HepG2 (cell line): ENCODE data around the gene PTPRU.

Experiments
- CBFB ChIP-seq: sonication (generic); formaldehyde crosslinking; IDR thresholded peaks from 2 replicates; pipeline ENCODE4 v1.4.0; 2020; ENCODE audit warnings: missing genetic modification reagents
- CBX5 ChIP-seq: sonication (generic); formaldehyde crosslinking; IDR thresholded peaks from 2 replicates; pipeline ENCODE4 v1.4.0; 2020; ENCODE audit warnings: missing genetic modification reagents, borderline replicate concordance
- CHD2 ChIP-seq: IDR thresholded peaks from 2 replicates; pipeline ENCODE4 v1.6.1; 2011; ENCODE audit warnings: low read depth, low read length, improper control_type of control experiment
- HMG20A ChIP-seq: IDR thresholded peaks from 2 replicates; pipeline ENCODE4 v1.6.1; 2016; ENCODE audit warnings: borderline replicate concordance
- HMG20B ChIP-seq: conservative IDR thresholded peaks from 2 replicates; pipeline ENCODE4 v1.6.1; 2016; ENCODE audit warnings: missing genetic modification reagents, missing compliant biosample characterization
- JUND ChIP-seq: sonication (generic); formaldehyde crosslinking; IDR thresholded peaks from 2 replicates; pipeline ENCODE4 v1.8.0; 2022; ENCODE audit warnings: mild to moderate bottlenecking, missing genetic modification reagents
- MAFF ChIP-seq: IDR thresholded peaks from 2 replicates; pipeline ENCODE4 v1.6.1; 2011; ENCODE audit warnings: low read depth, low read length, improper control_type of control experiment
- MAZ ChIP-seq, 2 experiments: sonication (generic) in 1 of 2; formaldehyde crosslinking in 1 of 2; IDR thresholded peaks; 2 replicates each; pipeline versions ENCODE4 v1.5.0 to v1.6.1; 2012 to 2020; ENCODE audit warnings: low read depth in 2 of 2, mild to moderate bottlenecking in 2 of 2, borderline replicate concordance in 1 of 2, improper control_type of control experiment in 1 of 2, low read length in 1 of 2, missing genetic modification reagents in 1 of 2, moderate library complexity in 1 of 2
- NFYB ChIP-seq: sonication (generic); formaldehyde crosslinking; IDR thresholded peaks from 2 replicates; pipeline ENCODE4 v1.4.0; 2020; ENCODE audit warnings: missing genetic modification reagents
- POLR2A ChIP-seq, 2 experiments: IDR thresholded peaks; 2 replicates each; pipeline ENCODE4 v1.6.1; 2011; ENCODE audit warnings: low read depth in 2 of 2, low read length in 2 of 2, mild to moderate bottlenecking in 1 of 2, moderate library complexity in 1 of 2; ENCODE audit not compliant: insufficient read depth in 1 of 2
- ZNF451 ChIP-seq: sonication (generic); formaldehyde crosslinking; IDR thresholded peaks from 2 replicates; pipeline ENCODE4 v1.5.0; 2020; ENCODE audit warnings: mild to moderate bottlenecking, missing genetic modification reagents
- ZNF644 ChIP-seq: IDR thresholded peaks from 2 replicates; pipeline ENCODE4 v1.6.1; 2016; ENCODE audit warnings: low read depth
- TF ChIP-seq, protein P1 (sequence below): sonication (generic); formaldehyde crosslinking; IDR thresholded peaks from 2 replicates; pipeline ENCODE4 v1.5.0; 2020; ENCODE audit warnings: mild to moderate bottlenecking, missing genetic modification reagents, moderate library complexity

GRCh38 chr1:29362764-29363163 is 126.4 kb downstream of the PTPRU start:
- TF ChIP-seq CBX5 (CRISPR knock-in tag) (no peak), NFYB (CRISPR knock-in tag) (no peak), MAZ (IDR thresholded peaks at IDR 0.05; ENCODE audit: borderline replicate concordance, low read depth, low read length) (no peak), MAZ (CRISPR knock-in tag; IDR thresholded peaks at IDR 0.05; ENCODE audit: low read depth) (no peak), MAFF (no peak), HMG20A (no peak), CHD2 (no peak), POLR2A (IDR thresholded peaks at IDR 0.05; ENCODE audit: insufficient read depth in 1 of 2, low read depth in 2 of 2, low read length in 2 of 2) (no peak), JUND (CRISPR knock-in tag) (no peak), CBFB (CRISPR knock-in tag) (no peak), ZNF451 (no peak), ZNF644 (no peak), HMG20B (no peak)
- TF ChIP-seq, protein P1, sequence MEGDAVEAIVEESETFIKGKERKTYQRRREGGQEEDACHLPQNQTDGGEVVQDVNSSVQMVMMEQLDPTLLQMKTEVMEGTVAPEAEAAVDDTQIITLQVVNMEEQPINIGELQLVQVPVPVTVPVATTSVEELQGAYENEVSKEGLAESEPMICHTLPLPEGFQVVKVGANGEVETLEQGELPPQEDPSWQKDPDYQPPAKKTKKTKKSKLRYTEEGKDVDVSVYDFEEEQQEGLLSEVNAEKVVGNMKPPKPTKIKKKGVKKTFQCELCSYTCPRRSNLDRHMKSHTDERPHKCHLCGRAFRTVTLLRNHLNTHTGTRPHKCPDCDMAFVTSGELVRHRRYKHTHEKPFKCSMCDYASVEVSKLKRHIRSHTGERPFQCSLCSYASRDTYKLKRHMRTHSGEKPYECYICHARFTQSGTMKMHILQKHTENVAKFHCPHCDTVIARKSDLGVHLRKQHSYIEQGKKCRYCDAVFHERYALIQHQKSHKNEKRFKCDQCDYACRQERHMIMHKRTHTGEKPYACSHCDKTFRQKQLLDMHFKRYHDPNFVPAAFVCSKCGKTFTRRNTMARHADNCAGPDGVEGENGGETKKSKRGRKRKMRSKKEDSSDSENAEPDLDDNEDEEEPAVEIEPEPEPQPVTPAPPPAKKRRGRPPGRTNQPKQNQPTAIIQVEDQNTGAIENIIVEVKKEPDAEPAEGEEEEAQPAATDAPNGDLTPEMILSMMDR (CRISPR knock-in tag): no peak
